Measurements from ENCODE around the gene HOXB8.

The HOXB8 gene

GRCh38 chr17:48621410-48622392, 6.6 kb upstream of the HOXB8 start:
- no peak for TF ChIP-seq CTCF (IDR thresholded peaks at IDR 0.05)
- H3K27ac Mint-ChIP-seq: peak overlapping the region; percentile 100
- no peaks in the 10 kb centered on the region for H3K9me3 Mint-ChIP-seq
- peaks cover 65% of the 10 kb centered on the region for H3K4me1 Mint-ChIP-seq
- H3K36me3 Mint-ChIP-seq (ENCODE audit: low read depth): peaks cover 51% of the 10 kb centered on the region
- peak overlapping the region; percentile 99 for H3K4me3 Mint-ChIP-seq
- peaks cover 17% of the 10 kb centered on the region for H3K27me3 Mint-ChIP-seq (ENCODE audit: low read depth, poor library complexity)
- peak; percentile 52 for DNase-seq

- TF ChIP-seq CTCF (IDR thresholded peaks at IDR 0.05): no peak
- peaks cover 50% of the 10 kb centered on the region for H3K36me3 Mint-ChIP-seq (ENCODE audit: low read depth)
- DNase-seq: no peak
- H3K9me3 Mint-ChIP-seq: no peaks in the 10 kb centered on the region
- H3K4me3 Mint-ChIP-seq: peak overlapping the region; percentile 99
- peak overlapping the region; percentile 100 for H3K27ac Mint-ChIP-seq
- H3K27me3 Mint-ChIP-seq (ENCODE audit: low read depth, poor library complexity): peaks cover 21% of the 10 kb centered on the region
- peaks cover 74% of the 10 kb centered on the region for H3K4me1 Mint-ChIP-seq
Measured at GRCh38 chr17:48620461-48621139, 5.5 kb upstream of the HOXB8 start.

- peak overlapping the region; percentile 100 for H3K27ac Mint-ChIP-seq
- TF ChIP-seq CTCF (IDR thresholded peaks at IDR 0.05): no peak
- peak; percentile 50 for DNase-seq
- peaks cover 47% of the 10 kb centered on the region for H3K36me3 Mint-ChIP-seq (ENCODE audit: low read depth)
- H3K4me3 Mint-ChIP-seq: peak overlapping the region; percentile 99
- H3K4me1 Mint-ChIP-seq: peaks cover 78% of the 10 kb centered on the region
- H3K27me3 Mint-ChIP-seq (ENCODE audit: low read depth, poor library complexity): peaks cover 21% of the 10 kb centered on the region
- no peaks in the 10 kb centered on the region for H3K9me3 Mint-ChIP-seq
Measured at GRCh38 chr17:48619826-48620449, 4.8 kb upstream of the HOXB8 start.

- peak; percentile 96 for DNase-seq
- H3K27me3 Mint-ChIP-seq (ENCODE audit: low read depth, poor library complexity): peaks cover 14% of the 10 kb centered on the region
- H3K36me3 Mint-ChIP-seq (ENCODE audit: low read depth): peaks cover 40% of the 10 kb centered on the region
- TF ChIP-seq CTCF (IDR thresholded peaks at IDR 0.05): peak; percentile 98
- H3K4me3 Mint-ChIP-seq: peak overlapping the region; percentile 99
- H3K27ac Mint-ChIP-seq: peak overlapping the region; percentile 100
- H3K4me1 Mint-ChIP-seq: peaks cover 73% of the 10 kb centered on the region
- no peaks in the 10 kb centered on the region for H3K9me3 Mint-ChIP-seq
Measured at GRCh38 chr17:48618256-48618896, 3.3 kb upstream of the HOXB8 start.

- no peak for TF ChIP-seq CTCF (IDR thresholded peaks at IDR 0.05)
- peaks cover 40% of the 10 kb centered on the region for H3K36me3 Mint-ChIP-seq (ENCODE audit: low read depth)
- peak overlapping the region; percentile 99 for H3K4me3 Mint-ChIP-seq
- no peak for DNase-seq
- H3K27ac Mint-ChIP-seq: peak overlapping the region; percentile 100
- H3K27me3 Mint-ChIP-seq (ENCODE audit: low read depth, poor library complexity): peaks cover 12% of the 10 kb centered on the region
- no peaks in the 10 kb centered on the region for H3K9me3 Mint-ChIP-seq
- peaks cover 66% of the 10 kb centered on the region for H3K4me1 Mint-ChIP-seq
Measured at GRCh38 chr17:48617471-48618255, 2.6 kb upstream of the HOXB8 start.
